GM12872 (cell line): Measurements from ENCODE around the gene XPO4.

Experiments
- CTCF ChIP-seq: IDR thresholded peaks from 3 replicates; pipeline ENCODE4 v1.5.1; 2011; ENCODE audit warnings: low read depth, mild to moderate bottlenecking, low read length, moderate library complexity; ENCODE audit not compliant: insufficient read depth

XPO4 gene

GRCh38 chr13:20902438-20903163 lies at the start of gene XPO4:
Gene XPO4, minus strand, starts transcription at chr13:20902746. Its CDS starts 8 bp downstream, at chr13:20902738.
- TF ChIP-seq CTCF: no peak

- no peak for TF ChIP-seq CTCF
Measured at GRCh38 chr13:20945952-20946383, 43.4 kb upstream of the XPO4 start.

- no peak for TF ChIP-seq CTCF
Measured at GRCh38 chr13:20942938-20943559, 40.5 kb upstream of the XPO4 start.

- TF ChIP-seq CTCF: no peak
Measured at GRCh38 chr13:20940083-20940482, 37.5 kb upstream of the XPO4 start.

- no peak for TF ChIP-seq CTCF
Measured at GRCh38 chr13:20939662-20940061, 37.1 kb upstream of the XPO4 start.

- TF ChIP-seq CTCF: no peak
Measured at GRCh38 chr13:20938302-20938701, 35.8 kb upstream of the XPO4 start.

- no peak for TF ChIP-seq CTCF
Measured at GRCh38 chr13:20927596-20928257, 25.2 kb upstream of the XPO4 start.
